HG02884 (cell line): ENCODE results near the gene ZNF322.

Experiments
- ATAC-seq: cut with Tn5 transposase; IDR thresholded peaks from one replicate; pipeline ENCODE4 v1.9.1; 2021; ENCODE audit warnings: mild to moderate bottlenecking, moderate library complexity; ENCODE audit not compliant: unreplicated experiment

Gene ZNF322

GRCh38 chr6:26613689-26614683, 45.6 kb downstream of the ZNF322 start:
- no peak for ATAC-seq

- ATAC-seq, result no peak
These were observed 46.3 kb downstream of the ZNF322 start for GRCh38 chr6:26613201-26613600.

GRCh38 chr6:26611599-26611998, 47.9 kb downstream of the ZNF322 start:
- no peak for ATAC-seq

GRCh38 chr6:26609463-26609862, 50.1 kb downstream of the ZNF322 start:
- no peak for ATAC-seq

- ATAC-seq, result peak; percentile 82
These were observed 51.9 kb downstream of the ZNF322 start for GRCh38 chr6:26607434-26608230.

GRCh38 chr6:26604797-26605196, 54.7 kb downstream of the ZNF322 start:
- ATAC-seq, result no peak

GRCh38 chr6:26604026-26604425, 55.5 kb downstream of the ZNF322 start:
- ATAC-seq, result no peak

- no peak for ATAC-seq
These were observed 57.3 kb downstream of the ZNF322 start for GRCh38 chr6:26602262-26602661.

- ATAC-seq, result no peak
These were observed 58.8 kb downstream of the ZNF322 start for GRCh38 chr6:26600759-26601158.

GRCh38 chr6:26599591-26599990, 60.0 kb downstream of the ZNF322 start:
- ATAC-seq, result no peak

- ATAC-seq, result no peak
These were observed 60.4 kb downstream of the ZNF322 start for GRCh38 chr6:26599134-26599533.

GRCh38 chr6:26598267-26598666, 61.3 kb downstream of the ZNF322 start:
- no peak for ATAC-seq

- no peak for ATAC-seq
These were observed 61.7 kb downstream of the ZNF322 start for GRCh38 chr6:26597821-26598220.

- no peak for ATAC-seq
These were observed 62.2 kb downstream of the ZNF322 start for GRCh38 chr6:26597389-26597766.

- peak; percentile 68 for ATAC-seq
These were observed 62.8 kb downstream of the ZNF322 start, which contains the start of gene ABT1 for GRCh38 chr6:26596579-26597388. Gene ABT1 (plus strand): TSS chr6:26596953. CDS start chr6:26596983, 30 bp downstream.

GRCh38 chr6:26595669-26596269, 63.8 kb downstream of the ZNF322 start:
- ATAC-seq, result no peak

- no peak for ATAC-seq
These were observed 64.6 kb downstream of the ZNF322 start for GRCh38 chr6:26594730-26595632.

- ATAC-seq, result no peak
These were observed 65.4 kb downstream of the ZNF322 start for GRCh38 chr6:26594131-26594498.
